ENCODE results near the gene TRANK1.

- TF ChIP-seq EZH2 (IDR thresholded peaks at IDR 0.05; ENCODE audit: insufficient read depth, poor library complexity, severe bottlenecking) (no peak), EZH2phosphoT487 (IDR thresholded peaks at IDR 0.05; ENCODE audit: insufficient read depth, low read depth) (no peak)
These were observed 77.0 kb downstream of the TRANK1 start for GRCh38 chr3:36867810-36868209.
